ENCODE results near the gene ANAPC5. TPM values are rescaled to one million over a fixed set of nuclear protein-coding genes. Genes with fewer than 3 reads are reported as not detected.
"Not testable (repeated sequence)": the region's sequence is repeated elsewhere in the genome, so short reads cannot be mapped to it uniquely, and the experiment has no call there.

The ANAPC5 gene
- total RNA-seq, 2 experiments from 2014 or later, result 140 TPM

GRCh38 chr12:121330195-121330594 lies 22.0 kb downstream of the ANAPC5 start:
- CTCF ChIA-PET, result no interaction called here
- Mint-ChIP-seq H3K27ac (no peak overlapping the region), H3K4me3 (no peak overlapping the region), H3K27me3 (no peaks in the 10 kb centered on the region), H3K36me3 (ENCODE audit: low read depth) (peaks cover 66% of the 10 kb centered on the region), H3K4me1 (no peaks in the 10 kb centered on the region), H3K9me3 (no peaks in the 10 kb centered on the region)
- DNase-seq, result no peak
- POLR2A ChIA-PET, result no interaction called here

- CTCF ChIA-PET, result interaction anchor here (0.8 to 0.9 kb wide), 4 partner anchors 8 to 232 kb away, joined by 3 to 5 read pairs (median 3); no protein-coding TSS in a partner anchor
- peak overlapping the region; percentile 14 for H3K27ac Mint-ChIP-seq
- no peak overlapping the region for H3K4me3 Mint-ChIP-seq
- H3K36me3 Mint-ChIP-seq (ENCODE audit: low read depth), result peaks cover 63% of the 10 kb centered on the region
- H3K4me1 Mint-ChIP-seq, result no peaks in the 10 kb centered on the region
- H3K9me3 Mint-ChIP-seq, result no peaks in the 10 kb centered on the region
- POLR2A ChIA-PET, result no interaction called here
- H3K27me3 Mint-ChIP-seq, result no peaks in the 10 kb centered on the region
- DNase-seq, result no peak
These were observed 23.6 kb downstream of the ANAPC5 start for GRCh38 chr12:121328620-121329019.

- CTCF ChIA-PET, result interaction anchor here (6.9 kb wide), 1 partner anchor 8 kb away, joined by 25 read pairs; no protein-coding TSS in a partner anchor
- Mint-ChIP-seq H3K9me3 (no peaks in the 10 kb centered on the region), H3K27me3 (no peaks in the 10 kb centered on the region), H3K4me1 (no peaks in the 10 kb centered on the region), H3K27ac (no peak overlapping the region), H3K36me3 (ENCODE audit: low read depth) (peaks cover 60% of the 10 kb centered on the region), H3K4me3 (no peak overlapping the region)
- DNase-seq, result no peak
- POLR2A ChIA-PET, result no interaction called here
These were observed 25.1 kb downstream of the ANAPC5 start for GRCh38 chr12:121326996-121327674.

GRCh38 chr12:121325922-121326396 lies 26.3 kb downstream of the ANAPC5 start:
- H3K27me3 Mint-ChIP-seq, result no peaks in the 10 kb centered on the region
- H3K9me3 Mint-ChIP-seq, result no peaks in the 10 kb centered on the region
- CTCF ChIA-PET, result interaction anchor here (1.3 to 6.9 kb wide), 2 partner anchors 9 to 117 kb away, joined by 3 to 25 read pairs; no protein-coding TSS in a partner anchor
- POLR2A ChIA-PET, result no interaction called here
- peaks cover 55% of the 10 kb centered on the region for H3K36me3 Mint-ChIP-seq (ENCODE audit: low read depth)
- H3K27ac Mint-ChIP-seq, result no peak overlapping the region
- DNase-seq, result no peak
- no peak overlapping the region for H3K4me3 Mint-ChIP-seq
- H3K4me1 Mint-ChIP-seq, result no peaks in the 10 kb centered on the region

- no peak for DNase-seq
- Mint-ChIP-seq H3K27me3 (no peaks in the 10 kb centered on the region), H3K36me3 (ENCODE audit: low read depth) (peaks cover 44% of the 10 kb centered on the region), H3K4me1 (no peaks in the 10 kb centered on the region), H3K4me3 (no peak overlapping the region), H3K27ac (no peak overlapping the region), H3K9me3 (no peaks in the 10 kb centered on the region)
- CTCF ChIA-PET, result interaction anchor here (6.9 kb wide), 1 partner anchor 12 kb away, joined by 25 read pairs; no protein-coding TSS in a partner anchor
- POLR2A ChIA-PET, result no interaction called here
These were observed 28.3 kb downstream of the ANAPC5 start for GRCh38 chr12:121323908-121324307.

- H3K4me3 Mint-ChIP-seq, result no peak overlapping the region
- H3K27me3 Mint-ChIP-seq, result no peaks in the 10 kb centered on the region
- ChIA-PET POLR2A (no interaction called here), CTCF (interaction anchor here (0.6 to 1.4 kb wide), 4 partner anchors 11 to 89 kb away, joined by 3 to 4 read pairs (median 3); no protein-coding TSS in a partner anchor)
- DNase-seq, result no peak
- no peaks in the 10 kb centered on the region for H3K9me3 Mint-ChIP-seq
- H3K36me3 Mint-ChIP-seq (ENCODE audit: low read depth), result peaks cover 48% of the 10 kb centered on the region
- peaks cover 23% of the 10 kb centered on the region for H3K4me1 Mint-ChIP-seq
- H3K27ac Mint-ChIP-seq, result no peak overlapping the region
These were observed 34.1 kb downstream of the ANAPC5 start for GRCh38 chr12:121318121-121318520.

- no peaks in the 10 kb centered on the region for H3K9me3 Mint-ChIP-seq
- CTCF ChIA-PET, result no interaction called here
- H3K4me1 Mint-ChIP-seq, result peaks cover 27% of the 10 kb centered on the region
- H3K36me3 Mint-ChIP-seq (ENCODE audit: low read depth), result peaks cover 63% of the 10 kb centered on the region
- no peak overlapping the region for H3K4me3 Mint-ChIP-seq
- DNase-seq, result no peak
- POLR2A ChIA-PET, result no interaction called here
- H3K27ac Mint-ChIP-seq, result no peak overlapping the region
- H3K27me3 Mint-ChIP-seq, result no peaks in the 10 kb centered on the region
These were observed 37.8 kb downstream of the ANAPC5 start for GRCh38 chr12:121314431-121314830.

GRCh38 chr12:121310231-121310630 lies 42.0 kb downstream of the ANAPC5 start:
- peaks cover 54% of the 10 kb centered on the region for H3K36me3 Mint-ChIP-seq (ENCODE audit: low read depth)
- CTCF ChIA-PET, H3K4me3 Mint-ChIP-seq, DNase-seq, H3K9me3 Mint-ChIP-seq, H3K27ac Mint-ChIP-seq, POLR2A ChIA-PET, H3K27me3 Mint-ChIP-seq: not testable (repeated sequence)
- H3K4me1 Mint-ChIP-seq, result peaks cover 20% of the 10 kb centered on the region

- H3K36me3 Mint-ChIP-seq (ENCODE audit: low read depth), result peaks cover 36% of the 10 kb centered on the region
- H3K27ac Mint-ChIP-seq, H3K4me1 Mint-ChIP-seq, H3K4me3 Mint-ChIP-seq, H3K9me3 Mint-ChIP-seq, POLR2A ChIA-PET, H3K27me3 Mint-ChIP-seq, DNase-seq: not testable (repeated sequence)
- CTCF ChIA-PET, result interaction anchor here (0.5 to 1.3 kb wide), 3 partner anchors 11 to 243 kb away, joined by 3 to 4 read pairs (median 3); no protein-coding TSS in a partner anchor
These were observed 44.8 kb downstream of the ANAPC5 start for GRCh38 chr12:121307397-121307796.

GRCh38 chr12:121304306-121304705 lies 47.9 kb downstream of the ANAPC5 start:
- ChIA-PET CTCF (no interaction called here), POLR2A (no interaction called here)
- H3K4me3 Mint-ChIP-seq, result no peak overlapping the region
- peaks cover 14% of the 10 kb centered on the region for H3K36me3 Mint-ChIP-seq (ENCODE audit: low read depth)
- no peak overlapping the region for H3K27ac Mint-ChIP-seq
- peaks cover 3% of the 10 kb centered on the region for H3K4me1 Mint-ChIP-seq
- H3K9me3 Mint-ChIP-seq, result no peaks in the 10 kb centered on the region
- no peak for DNase-seq
- H3K27me3 Mint-ChIP-seq, result peaks cover 4% of the 10 kb centered on the region

- no peak for DNase-seq
- no peak overlapping the region for H3K27ac Mint-ChIP-seq
- H3K4me1 Mint-ChIP-seq, result peaks cover 12% of the 10 kb centered on the region
- H3K9me3 Mint-ChIP-seq, result no peaks in the 10 kb centered on the region
- no peaks in the 10 kb centered on the region for H3K36me3 Mint-ChIP-seq (ENCODE audit: low read depth)
- no peak overlapping the region for H3K4me3 Mint-ChIP-seq
- H3K27me3 Mint-ChIP-seq, result peaks cover 4% of the 10 kb centered on the region
- CTCF ChIA-PET, result no interaction called here
- POLR2A ChIA-PET, result no interaction called here
These were observed 50.3 kb downstream of the ANAPC5 start for GRCh38 chr12:121301876-121302275.

GRCh38 chr12:121300083-121300819 lies 52.0 kb downstream of the ANAPC5 start:
- Mint-ChIP-seq H3K27ac (no peak overlapping the region), H3K36me3 (ENCODE audit: low read depth) (no peaks in the 10 kb centered on the region), H3K4me1 (peaks cover 15% of the 10 kb centered on the region), H3K9me3 (no peaks in the 10 kb centered on the region), H3K27me3 (peaks cover 4% of the 10 kb centered on the region), H3K4me3 (no peak overlapping the region)
- CTCF ChIA-PET, result interaction anchor here (0.6 kb wide), 2 partner anchors 49 to 210 kb away, joined by 3 to 4 read pairs; no protein-coding TSS in a partner anchor
- POLR2A ChIA-PET, result no interaction called here
- DNase-seq, result no peak

- ChIA-PET POLR2A (no interaction called here), CTCF (no interaction called here)
- Mint-ChIP-seq H3K9me3 (no peaks in the 10 kb centered on the region), H3K4me3 (no peak overlapping the region), H3K27ac (no peak overlapping the region), H3K36me3 (ENCODE audit: low read depth) (no peaks in the 10 kb centered on the region), H3K4me1 (peaks cover 18% of the 10 kb centered on the region), H3K27me3 (peaks cover 4% of the 10 kb centered on the region)
- DNase-seq, result no peak
These were observed 52.5 kb downstream of the ANAPC5 start for GRCh38 chr12:121299662-121300061.
